Measurements from ENCODE around the gene SERP2.
A peak's percentile ranks its signal among the peaks of the same experiment; 100 is the strongest.
"Not testable (repeated sequence)": the region's sequence is repeated elsewhere in the genome, so short reads cannot be mapped to it uniquely, and the experiment has no call there.

Gene SERP2

DNA sequence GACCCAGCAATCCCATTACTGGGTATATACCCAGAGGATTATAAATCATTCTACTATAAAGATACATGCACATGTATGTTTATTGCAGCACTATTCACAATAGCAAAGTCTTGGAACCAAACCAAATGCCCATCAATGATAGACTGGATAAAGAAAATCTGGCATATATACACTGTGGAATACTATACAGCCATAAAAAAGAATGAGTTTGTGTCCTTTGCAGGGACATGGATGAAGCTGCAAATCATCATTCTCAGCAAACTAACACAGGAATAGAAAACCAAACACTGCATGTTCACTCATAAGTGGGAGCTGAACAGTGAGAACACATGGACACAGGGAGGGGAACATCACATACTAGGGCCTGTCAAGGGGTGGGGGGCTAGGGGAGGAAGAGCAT lies 44.6 kb upstream of the SERP2 start:
- H3K36me3 ChIP-seq (ENCODE audit: control insufficient read depth in 2 of 2, insufficient read depth in 1 of 2, low read length in 2 of 2); POLR2A ChIA-PET; H3K4me3 ChIP-seq (ENCODE audit: low read depth, low read length); H3K9me3 ChIP-seq (ENCODE audit: control insufficient read depth, insufficient read depth, low read depth, low read length); H3K27ac ChIP-seq (ENCODE audit: extremely low read depth, low read depth, low read length); H3K4me1 ChIP-seq (ENCODE audit: control insufficient read depth, insufficient read depth, low read length): not testable (repeated sequence)
- CTCF ChIA-PET = interaction anchor here (0.7 kb wide), 2 partner anchors 62 to 1666 kb away, joined by 3 read pairs; no protein-coding TSS in a partner anchor
- TF ChIP-seq ZNF146 (tag by site-specific recombination; IDR thresholded peaks at IDR 0.05) = peak; percentile 98

DNA sequence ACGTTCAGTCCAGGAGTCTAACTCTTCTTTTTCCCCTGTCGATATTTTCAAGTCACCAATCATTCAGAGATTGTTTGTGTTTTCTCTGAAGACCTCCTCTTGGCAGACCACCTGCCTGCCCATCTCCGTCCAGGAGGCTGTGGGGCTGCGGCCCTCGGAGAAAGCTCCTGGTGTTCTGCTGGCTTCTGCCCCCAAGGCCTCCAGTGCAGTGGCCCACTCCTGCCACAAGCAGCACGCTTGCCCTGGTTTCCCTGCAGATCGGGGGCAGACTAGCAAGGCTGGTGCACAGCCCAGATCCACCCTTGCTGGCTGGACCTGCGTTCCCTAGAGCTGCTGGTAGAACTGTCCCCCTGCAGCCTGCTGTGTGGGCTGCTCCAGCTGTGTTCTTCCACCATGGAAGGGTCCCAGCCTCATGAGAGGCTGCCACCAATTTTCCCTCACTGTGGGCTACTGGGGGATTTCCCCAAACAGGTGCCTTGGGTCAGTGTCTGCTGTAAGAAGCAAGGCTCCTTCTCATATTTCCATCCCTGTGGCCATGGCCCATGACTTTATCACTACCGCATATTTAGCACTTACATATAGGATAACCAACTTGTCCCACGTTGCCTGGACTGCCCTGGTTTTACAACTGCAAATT lies 43.6 kb upstream of the SERP2 start:
- TF ChIP-seq ZNF416 (tag by site-specific recombination; IDR thresholded peaks at IDR 0.05) (no peak), ZNF629 (tag by site-specific recombination; IDR thresholded peaks at IDR 0.05) (no peak), ZSCAN16 (tag by site-specific recombination; IDR thresholded peaks at IDR 0.05) (no peak), PRDM1 (tag by site-specific recombination; IDR thresholded peaks at IDR 0.05) (no peak), ZNF548 (tag by site-specific recombination; IDR thresholded peaks at IDR 0.05) (no peak)
- TF ChIP-seq, protein P1, sequence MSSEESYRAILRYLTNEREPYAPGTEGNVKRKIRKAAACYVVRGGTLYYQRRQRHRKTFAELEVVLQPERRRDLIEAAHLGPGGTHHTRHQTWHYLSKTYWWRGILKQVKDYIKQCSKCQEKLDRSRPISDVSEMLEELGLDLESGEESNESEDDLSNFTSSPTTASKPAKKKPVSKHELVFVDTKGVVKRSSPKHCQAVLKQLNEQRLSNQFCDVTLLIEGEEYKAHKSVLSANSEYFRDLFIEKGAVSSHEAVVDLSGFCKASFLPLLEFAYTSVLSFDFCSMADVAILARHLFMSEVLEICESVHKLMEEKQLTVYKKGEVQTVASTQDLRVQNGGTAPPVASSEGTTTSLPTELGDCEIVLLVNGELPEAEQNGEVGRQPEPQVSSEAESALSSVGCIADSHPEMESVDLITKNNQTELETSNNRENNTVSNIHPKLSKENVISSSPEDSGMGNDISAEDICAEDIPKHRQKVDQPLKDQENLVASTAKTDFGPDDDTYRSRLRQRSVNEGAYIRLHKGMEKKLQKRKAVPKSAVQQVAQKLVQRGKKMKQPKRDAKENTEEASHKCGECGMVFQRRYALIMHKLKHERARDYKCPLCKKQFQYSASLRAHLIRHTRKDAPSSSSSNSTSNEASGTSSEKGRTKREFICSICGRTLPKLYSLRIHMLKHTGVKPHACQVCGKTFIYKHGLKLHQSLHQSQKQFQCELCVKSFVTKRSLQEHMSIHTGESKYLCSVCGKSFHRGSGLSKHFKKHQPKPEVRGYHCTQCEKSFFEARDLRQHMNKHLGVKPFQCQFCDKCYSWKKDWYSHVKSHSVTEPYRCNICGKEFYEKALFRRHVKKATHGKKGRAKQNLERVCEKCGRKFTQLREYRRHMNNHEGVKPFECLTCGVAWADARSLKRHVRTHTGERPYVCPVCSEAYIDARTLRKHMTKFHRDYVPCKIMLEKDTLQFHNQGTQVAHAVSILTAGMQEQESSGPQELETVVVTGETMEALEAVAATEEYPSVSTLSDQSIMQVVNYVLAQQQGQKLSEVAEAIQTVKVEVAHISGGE (tag by site-specific recombination; conservative IDR thresholded peaks at IDR 0.05; ENCODE audit: low read depth) = no peak
- no peaks in the 10 kb centered on the region for H3K9me3 ChIP-seq (ENCODE audit: control insufficient read depth, insufficient read depth, low read depth, low read length)
- H3K4me3 ChIP-seq (ENCODE audit: low read depth, low read length) = no peak overlapping the region
- H3K4me1 ChIP-seq (ENCODE audit: control insufficient read depth, insufficient read depth, low read length) = peaks cover 4% of the 10 kb centered on the region
- H3K36me3 ChIP-seq (ENCODE audit: control insufficient read depth in 2 of 2, insufficient read depth in 1 of 2, low read length in 2 of 2) = no peaks in the 10 kb centered on the region
- CTCF ChIA-PET = no interaction called here
- POLR2A ChIA-PET = no interaction called here
- no peak overlapping the region for H3K27ac ChIP-seq (ENCODE audit: extremely low read depth, low read depth, low read length)

DNA sequence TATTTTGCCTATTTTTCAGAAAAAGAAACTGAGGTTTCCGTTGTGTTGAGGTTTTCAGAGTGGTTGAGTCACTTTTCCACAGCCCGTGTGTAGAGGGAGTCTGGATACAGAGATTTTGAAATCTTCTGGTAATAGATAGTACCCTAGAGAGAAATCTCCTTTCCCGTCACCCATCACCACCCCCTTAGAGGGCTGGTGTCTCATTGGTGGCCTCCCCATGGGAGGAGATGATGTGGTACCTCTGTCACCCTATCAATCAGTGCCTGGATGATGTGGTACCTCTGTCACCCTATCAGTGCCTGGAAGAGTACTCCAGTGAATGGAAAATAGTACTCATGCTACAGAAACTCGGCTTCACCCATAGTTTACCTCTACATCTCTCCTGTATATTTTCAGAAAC lies 42.2 kb upstream of the SERP2 start:
- ChIA-PET CTCF (interaction anchor here (0.6 kb wide), 1 partner anchor 144 kb away, joined by 3 read pairs; no protein-coding TSS in a partner anchor), POLR2A (no interaction called here)
- H3K4me1 ChIP-seq (ENCODE audit: control insufficient read depth, insufficient read depth, low read length) = peaks cover 4% of the 10 kb centered on the region
- no peak overlapping the region for H3K4me3 ChIP-seq (ENCODE audit: low read depth, low read length)
- H3K27ac ChIP-seq (ENCODE audit: extremely low read depth, low read depth, low read length) = peak overlapping the region; percentile 74
- no peaks in the 10 kb centered on the region for H3K36me3 ChIP-seq (ENCODE audit: control insufficient read depth in 2 of 2, insufficient read depth in 1 of 2, low read length in 2 of 2)
- no peaks in the 10 kb centered on the region for H3K9me3 ChIP-seq (ENCODE audit: control insufficient read depth, insufficient read depth, low read depth, low read length)
- TF ChIP-seq ZNF548 (tag by site-specific recombination; IDR thresholded peaks at IDR 0.05) (no peak), SP7 (tag by site-specific recombination; IDR thresholded peaks at IDR 0.05) (no peak), ZNF174 (tag by site-specific recombination; IDR thresholded peaks at IDR 0.05) (no peak), ZNF664 (tag by site-specific recombination; IDR thresholded peaks at IDR 0.05) (no peak), ZSCAN16 (tag by site-specific recombination; IDR thresholded peaks at IDR 0.05) (no peak), ZNF677 (tag by site-specific recombination; IDR thresholded peaks at IDR 0.05) (no peak), EGR2 (tag by site-specific recombination; IDR thresholded peaks at IDR 0.05; ENCODE audit: low read depth) (no peak), ZBTB8A (tag by site-specific recombination; IDR thresholded peaks at IDR 0.05) (no peak)
- TF ChIP-seq, protein P2, sequence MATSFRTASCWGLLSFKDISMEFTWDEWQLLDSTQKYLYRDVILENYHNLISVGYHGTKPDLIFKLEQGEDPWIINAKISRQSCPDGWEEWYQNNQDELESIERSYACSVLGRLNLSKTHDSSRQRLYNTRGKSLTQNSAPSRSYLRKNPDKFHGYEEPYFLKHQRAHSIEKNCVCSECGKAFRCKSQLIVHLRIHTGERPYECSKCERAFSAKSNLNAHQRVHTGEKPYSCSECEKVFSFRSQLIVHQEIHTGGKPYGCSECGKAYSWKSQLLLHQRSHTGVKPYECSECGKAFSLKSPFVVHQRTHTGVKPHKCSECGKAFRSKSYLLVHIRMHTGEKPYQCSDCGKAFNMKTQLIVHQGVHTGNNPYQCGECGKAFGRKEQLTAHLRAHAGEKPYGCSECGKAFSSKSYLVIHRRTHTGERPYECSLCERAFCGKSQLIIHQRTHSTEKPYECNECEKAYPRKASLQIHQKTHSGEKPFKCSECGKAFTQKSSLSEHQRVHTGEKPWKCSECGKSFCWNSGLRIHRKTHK (tag by site-specific recombination; IDR thresholded peaks at IDR 0.05) = no peak
- TF ChIP-seq, protein P3, sequence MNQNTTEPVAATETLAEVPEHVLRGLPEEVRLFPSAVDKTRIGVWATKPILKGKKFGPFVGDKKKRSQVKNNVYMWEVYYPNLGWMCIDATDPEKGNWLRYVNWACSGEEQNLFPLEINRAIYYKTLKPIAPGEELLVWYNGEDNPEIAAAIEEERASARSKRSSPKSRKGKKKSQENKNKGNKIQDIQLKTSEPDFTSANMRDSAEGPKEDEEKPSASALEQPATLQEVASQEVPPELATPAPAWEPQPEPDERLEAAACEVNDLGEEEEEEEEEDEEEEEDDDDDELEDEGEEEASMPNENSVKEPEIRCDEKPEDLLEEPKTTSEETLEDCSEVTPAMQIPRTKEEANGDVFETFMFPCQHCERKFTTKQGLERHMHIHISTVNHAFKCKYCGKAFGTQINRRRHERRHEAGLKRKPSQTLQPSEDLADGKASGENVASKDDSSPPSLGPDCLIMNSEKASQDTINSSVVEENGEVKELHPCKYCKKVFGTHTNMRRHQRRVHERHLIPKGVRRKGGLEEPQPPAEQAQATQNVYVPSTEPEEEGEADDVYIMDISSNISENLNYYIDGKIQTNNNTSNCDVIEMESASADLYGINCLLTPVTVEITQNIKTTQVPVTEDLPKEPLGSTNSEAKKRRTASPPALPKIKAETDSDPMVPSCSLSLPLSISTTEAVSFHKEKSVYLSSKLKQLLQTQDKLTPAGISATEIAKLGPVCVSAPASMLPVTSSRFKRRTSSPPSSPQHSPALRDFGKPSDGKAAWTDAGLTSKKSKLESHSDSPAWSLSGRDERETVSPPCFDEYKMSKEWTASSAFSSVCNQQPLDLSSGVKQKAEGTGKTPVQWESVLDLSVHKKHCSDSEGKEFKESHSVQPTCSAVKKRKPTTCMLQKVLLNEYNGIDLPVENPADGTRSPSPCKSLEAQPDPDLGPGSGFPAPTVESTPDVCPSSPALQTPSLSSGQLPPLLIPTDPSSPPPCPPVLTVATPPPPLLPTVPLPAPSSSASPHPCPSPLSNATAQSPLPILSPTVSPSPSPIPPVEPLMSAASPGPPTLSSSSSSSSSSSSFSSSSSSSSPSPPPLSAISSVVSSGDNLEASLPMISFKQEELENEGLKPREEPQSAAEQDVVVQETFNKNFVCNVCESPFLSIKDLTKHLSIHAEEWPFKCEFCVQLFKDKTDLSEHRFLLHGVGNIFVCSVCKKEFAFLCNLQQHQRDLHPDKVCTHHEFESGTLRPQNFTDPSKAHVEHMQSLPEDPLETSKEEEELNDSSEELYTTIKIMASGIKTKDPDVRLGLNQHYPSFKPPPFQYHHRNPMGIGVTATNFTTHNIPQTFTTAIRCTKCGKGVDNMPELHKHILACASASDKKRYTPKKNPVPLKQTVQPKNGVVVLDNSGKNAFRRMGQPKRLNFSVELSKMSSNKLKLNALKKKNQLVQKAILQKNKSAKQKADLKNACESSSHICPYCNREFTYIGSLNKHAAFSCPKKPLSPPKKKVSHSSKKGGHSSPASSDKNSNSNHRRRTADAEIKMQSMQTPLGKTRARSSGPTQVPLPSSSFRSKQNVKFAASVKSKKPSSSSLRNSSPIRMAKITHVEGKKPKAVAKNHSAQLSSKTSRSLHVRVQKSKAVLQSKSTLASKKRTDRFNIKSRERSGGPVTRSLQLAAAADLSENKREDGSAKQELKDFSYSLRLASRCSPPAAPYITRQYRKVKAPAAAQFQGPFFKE (tag by site-specific recombination; IDR thresholded peaks at IDR 0.05; ENCODE audit: borderline replicate concordance) = no peak
- TF ChIP-seq, protein P4, sequence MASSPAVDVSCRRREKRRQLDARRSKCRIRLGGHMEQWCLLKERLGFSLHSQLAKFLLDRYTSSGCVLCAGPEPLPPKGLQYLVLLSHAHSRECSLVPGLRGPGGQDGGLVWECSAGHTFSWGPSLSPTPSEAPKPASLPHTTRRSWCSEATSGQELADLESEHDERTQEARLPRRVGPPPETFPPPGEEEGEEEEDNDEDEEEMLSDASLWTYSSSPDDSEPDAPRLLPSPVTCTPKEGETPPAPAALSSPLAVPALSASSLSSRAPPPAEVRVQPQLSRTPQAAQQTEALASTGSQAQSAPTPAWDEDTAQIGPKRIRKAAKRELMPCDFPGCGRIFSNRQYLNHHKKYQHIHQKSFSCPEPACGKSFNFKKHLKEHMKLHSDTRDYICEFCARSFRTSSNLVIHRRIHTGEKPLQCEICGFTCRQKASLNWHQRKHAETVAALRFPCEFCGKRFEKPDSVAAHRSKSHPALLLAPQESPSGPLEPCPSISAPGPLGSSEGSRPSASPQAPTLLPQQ (tag by site-specific recombination; IDR thresholded peaks at IDR 0.05) = no peak
- TF ChIP-seq, protein P5, sequence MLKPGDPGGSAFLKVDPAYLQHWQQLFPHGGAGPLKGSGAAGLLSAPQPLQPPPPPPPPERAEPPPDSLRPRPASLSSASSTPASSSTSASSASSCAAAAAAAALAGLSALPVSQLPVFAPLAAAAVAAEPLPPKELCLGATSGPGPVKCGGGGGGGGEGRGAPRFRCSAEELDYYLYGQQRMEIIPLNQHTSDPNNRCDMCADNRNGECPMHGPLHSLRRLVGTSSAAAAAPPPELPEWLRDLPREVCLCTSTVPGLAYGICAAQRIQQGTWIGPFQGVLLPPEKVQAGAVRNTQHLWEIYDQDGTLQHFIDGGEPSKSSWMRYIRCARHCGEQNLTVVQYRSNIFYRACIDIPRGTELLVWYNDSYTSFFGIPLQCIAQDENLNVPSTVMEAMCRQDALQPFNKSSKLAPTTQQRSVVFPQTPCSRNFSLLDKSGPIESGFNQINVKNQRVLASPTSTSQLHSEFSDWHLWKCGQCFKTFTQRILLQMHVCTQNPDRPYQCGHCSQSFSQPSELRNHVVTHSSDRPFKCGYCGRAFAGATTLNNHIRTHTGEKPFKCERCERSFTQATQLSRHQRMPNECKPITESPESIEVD (tag by site-specific recombination; IDR thresholded peaks at IDR 0.05) = no peak

Data from HEK293 (cell line).